HCT116 (cell line): ENCODE data around the gene MRPL9. TPM values are rescaled to one million over a fixed set of nuclear protein-coding genes. Genes with fewer than 3 reads are reported as not detected.

Experiments used
- ATAC-seq: fragments of 200-7000 bp; cut with Tn5 transposase; 2 replicates; pipeline ENCODE4 v1.9.1; 2020; ENCODE audit warnings: mild to moderate bottlenecking, moderate library complexity
- BruUV-seq: library from RNA; stranded (reverse); fragments of 400-500 nt; replicated peaks from 2 replicates; lab custom pipeline; 2021; lab: Mats Ljungman, UMichigan
- CTCF ChIA-PET: fragments of 300-600 bp; sonication (Branson Sonifier 250); formaldehyde crosslinking; loops from one replicate; lab custom pipeline; 2021; ENCODE audit warnings: antibody characterized with exemption; lab: Charles Lee
- POLR2A ChIA-PET: fragments of 300-600, 350-600 bp; sonication (Branson Sonifier 250); formaldehyde crosslinking; loops from one replicate; lab custom pipeline; 2021; ENCODE audit warnings: antibody characterized with exemption; lab: Charles Lee
- RAD21 ChIA-PET, 2 experiments: fragments of 300-600 bp; sonication (Branson Sonifier 250); formaldehyde crosslinking; loops; one replicate each; lab custom pipeline; 2023; ENCODE audit warnings: low total read pairs in 2 of 2; ENCODE audit not compliant: uncharacterized antibody in 2 of 2, unreplicated experiment in 2 of 2, low non-redundant PET in 1 of 2; lab: Charles Lee
- DNase-seq: peaks from one replicate; pipeline ENCODE4 v3.0.0-alpha.2; 2010; ENCODE audit warnings: low read depth, low spot score
- H2AFZ ChIP-seq: fragments of 200-600 bp; shearing (Covaris generic), sonication (generic); 2 replicates; pipeline ENCODE4 v1.6.1; 2017; ENCODE audit warnings: low read depth, mixed run types, mixed read lengths, antibody characterized with exemption, low read length; ENCODE audit not compliant: poor library complexity, severe bottlenecking
- H3K27ac ChIP-seq: 2 replicates; pipeline ENCODE4 v1.5.1; 2012; ENCODE audit warnings: low read depth, low read length
- H3K27me3 ChIP-seq: fragments of 200-600 bp; sonication (generic); 2 replicates; pipeline ENCODE4 v1.6.1; 2016; ENCODE audit warnings: mixed run types, low read length, mixed read lengths; ENCODE audit not compliant: insufficient read depth
- H3K36me3 ChIP-seq, 2 experiments: fragments of 200-500 bp in 1 of 2; fragments of 200-600 bp in 1 of 2; sonication (Bioruptor generic) in 1 of 2; sonication (generic) in 1 of 2; 2 replicates each; pipeline versions ENCODE4 v1.5.1 to v1.6.1; 2014 to 2016; ENCODE audit warnings: low read length in 2 of 2, inconsistent platforms in 1 of 2, mixed read lengths in 1 of 2, mixed run types in 1 of 2; ENCODE audit not compliant: insufficient read depth in 2 of 2, control insufficient read depth in 1 of 2
- H3K4me1 ChIP-seq, 2 experiments: fragments of 200-600 bp in 1 of 2; sonication (generic) in 1 of 2; 2 replicates each; pipeline versions ENCODE4 v1.5.1 to v1.6.1; 2012 to 2017; ENCODE audit warnings: low read length in 2 of 2, inconsistent platforms in 1 of 2, mild to moderate bottlenecking in 1 of 2, mixed read lengths in 1 of 2, mixed run types in 1 of 2, moderate library complexity in 1 of 2; ENCODE audit not compliant: insufficient read depth in 2 of 2, control insufficient read depth in 1 of 2
- H3K4me2 ChIP-seq: fragments of 200-600 bp; sonication (generic); 2 replicates; pipeline ENCODE4 v1.6.1; 2017; ENCODE audit warnings: mixed run types, low read length, mixed read lengths
- H3K4me3 ChIP-seq, 2 experiments: fragments of 200-600 bp in 1 of 2; sonication (generic) in 1 of 2; replicated peaks in 1 of 2; 2 replicates each; pipeline ENCODE4 v1.5.1; 2011 to 2016; ENCODE audit warnings: low read length in 2 of 2, control low read depth in 1 of 2, low read depth in 1 of 2, mild to moderate bottlenecking in 1 of 2, mixed read lengths in 1 of 2, mixed run types in 1 of 2
- H3K79me2 ChIP-seq: fragments of 200-600 bp; sonication (generic); 2 replicates; pipeline ENCODE4 v1.6.1; 2017; ENCODE audit warnings: mild to moderate bottlenecking, mixed run types, low read length, moderate library complexity, mixed read lengths; ENCODE audit not compliant: insufficient read depth
- H3K9ac ChIP-seq: fragments of 200-600 bp; sonication (generic); 2 replicates; pipeline ENCODE4 v1.6.1; 2016; ENCODE audit warnings: low read length, mixed read lengths
- H3K9me2 ChIP-seq: fragments of 200-600 bp; sonication (generic), shearing (Covaris generic); 2 replicates; pipeline ENCODE4 v1.6.1; 2017; ENCODE audit warnings: mixed run types, mild to moderate bottlenecking, moderate library complexity; ENCODE audit not compliant: insufficient read depth
- H3K9me3 ChIP-seq, 2 experiments: fragments of 200-500 bp in 1 of 2; fragments of 200-600 bp in 1 of 2; sonication (Bioruptor generic) in 1 of 2; sonication (generic) in 1 of 2; 2 replicates each; pipeline ENCODE4 v1.6.1; 2014 to 2017; ENCODE audit warnings: low read length in 2 of 2, mixed read lengths in 2 of 2, inconsistent platforms in 1 of 2, low read depth in 1 of 2, mild to moderate bottlenecking in 1 of 2, mixed run types in 1 of 2, moderate library complexity in 1 of 2; ENCODE audit not compliant: control insufficient read depth in 1 of 2, insufficient read depth in 1 of 2
- H4K20me1 ChIP-seq: fragments of 200-600 bp; sonication (generic), shearing (Covaris generic); 2 replicates; pipeline ENCODE4 v1.6.1; 2017; ENCODE audit warnings: mixed run types, mild to moderate bottlenecking, moderate library complexity; ENCODE audit not compliant: insufficient read depth
- ELF1 ChIP-seq: IDR thresholded peaks from 2 replicates; pipeline ENCODE4 v1.6.1; 2012; ENCODE audit warnings: low read depth, borderline replicate concordance
- EZH2 ChIP-seq: fragments of 200-600 bp; sonication (generic); IDR thresholded peaks from 2 replicates; pipeline ENCODE4 v1.6.1; 2017; ENCODE audit warnings: antibody characterized with exemption, mixed run types
- FOSL1 ChIP-seq: IDR thresholded peaks from 2 replicates; pipeline ENCODE4 v1.6.1; 2012; ENCODE audit warnings: low read depth
- JUND ChIP-seq: IDR thresholded peaks from 2 replicates; pipeline ENCODE4 v1.6.1; 2012
- MAX ChIP-seq: IDR thresholded peaks from 2 replicates; pipeline ENCODE4 v1.6.1; 2012
- intact Hi-C: fragments of 100-400 bp; cut with micrococcal nuclease; formaldehyde crosslinking; loops from 2 replicates; pipeline ENCODE4 v1.10.0; 2022
- total RNA-seq: library from RNA; stranded (reverse); gene quantifications from one replicate; pipeline ENCODE4 v1.2.1, GENCODE V29; 2021; ENCODE audit not compliant: unreplicated experiment
- TF ChIP-seq, protein P1 (sequence below), 3 experiments: fragments of 200-600 bp in 1 of 3; sonication (generic) in 1 of 3; IDR thresholded peaks in 2 of 3; conservative IDR thresholded peaks in 1 of 3; 2 replicates each; pipeline ENCODE4 v1.5.1; 2012 to 2017; ENCODE audit warnings: low read depth in 2 of 3, low read length in 2 of 3, antibody characterized with exemption in 1 of 3, borderline replicate concordance in 1 of 3, control low read depth in 1 of 3, mild to moderate bottlenecking in 1 of 3, mixed read lengths in 1 of 3, mixed run types in 1 of 3, moderate library complexity in 1 of 3; ENCODE audit not compliant: insufficient read depth in 1 of 3
- TF ChIP-seq, protein P2 (sequence below): IDR thresholded peaks from 2 replicates; pipeline ENCODE4 v1.6.1; 2012

Gene MRPL9
- total RNA-seq, 1 experiment from 2014 or later, result 94.5 TPM

GRCh38 chr1:151775894-151776664 lies 12.8 kb upstream of the MRPL9 start:
- ATAC-seq, result no peak

More at GRCh38 chr1:151775894-151776664, 12.8 kb upstream of the MRPL9 start:
- Histone ChIP-seq H2AFZ (no peak overlapping the region), H3K4me2 (no peak overlapping the region), H3K27ac (no peak overlapping the region), H3K9me2 (no peaks in the 10 kb centered on the region), H3K4me1 (peaks cover 0 to 5% of the 10 kb centered on the region in 2 experiments; a peak in 1 of 4 replicates), H3K4me3 (no peak overlapping the region), H3K79me2 (no peaks in the 10 kb centered on the region), H3K9me3 (no peaks in the 10 kb centered on the region), H4K20me1 (no peaks in the 10 kb centered on the region), H3K9ac (no peak overlapping the region), H3K27me3 (no peaks in the 10 kb centered on the region), H3K36me3 (peaks cover 0 to 3% of the 10 kb centered on the region in 2 experiments; a peak in 1 of 4 replicates)
- DNase-seq, result no peak
- BruUV-seq, result no TSS peak
- no peak for TF ChIP-seq EZH2
- TF ChIP-seq JUND, result no peak
- no peak for TF ChIP-seq ELF1
- TF ChIP-seq MAX, result no peak
- no peak for TF ChIP-seq FOSL1
- TF ChIP-seq, protein P1, sequence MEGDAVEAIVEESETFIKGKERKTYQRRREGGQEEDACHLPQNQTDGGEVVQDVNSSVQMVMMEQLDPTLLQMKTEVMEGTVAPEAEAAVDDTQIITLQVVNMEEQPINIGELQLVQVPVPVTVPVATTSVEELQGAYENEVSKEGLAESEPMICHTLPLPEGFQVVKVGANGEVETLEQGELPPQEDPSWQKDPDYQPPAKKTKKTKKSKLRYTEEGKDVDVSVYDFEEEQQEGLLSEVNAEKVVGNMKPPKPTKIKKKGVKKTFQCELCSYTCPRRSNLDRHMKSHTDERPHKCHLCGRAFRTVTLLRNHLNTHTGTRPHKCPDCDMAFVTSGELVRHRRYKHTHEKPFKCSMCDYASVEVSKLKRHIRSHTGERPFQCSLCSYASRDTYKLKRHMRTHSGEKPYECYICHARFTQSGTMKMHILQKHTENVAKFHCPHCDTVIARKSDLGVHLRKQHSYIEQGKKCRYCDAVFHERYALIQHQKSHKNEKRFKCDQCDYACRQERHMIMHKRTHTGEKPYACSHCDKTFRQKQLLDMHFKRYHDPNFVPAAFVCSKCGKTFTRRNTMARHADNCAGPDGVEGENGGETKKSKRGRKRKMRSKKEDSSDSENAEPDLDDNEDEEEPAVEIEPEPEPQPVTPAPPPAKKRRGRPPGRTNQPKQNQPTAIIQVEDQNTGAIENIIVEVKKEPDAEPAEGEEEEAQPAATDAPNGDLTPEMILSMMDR (IDR thresholded peaks at IDR 0.05 in 2 of 3, conservative IDR thresholded peaks at IDR 0.05 in 1 of 3; ENCODE audit: borderline replicate concordance in 1 of 3, insufficient read depth in 1 of 3, low read depth in 2 of 3, low read length in 2 of 3), result no peak
- TF ChIP-seq, protein P2, sequence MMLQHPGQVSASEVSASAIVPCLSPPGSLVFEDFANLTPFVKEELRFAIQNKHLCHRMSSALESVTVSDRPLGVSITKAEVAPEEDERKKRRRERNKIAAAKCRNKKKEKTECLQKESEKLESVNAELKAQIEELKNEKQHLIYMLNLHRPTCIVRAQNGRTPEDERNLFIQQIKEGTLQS, result no peak
- ChIA-PET CTCF (no interaction called here), RAD21 (no interaction called here), POLR2A (no interaction called here)
- intact Hi-C loops, result no loop called here
